DOHH2 (cell line): ENCODE results near the gene FOXP2.

Source experiments
- H3F3A ChIP-seq: fragments of 200-600 bp; sonication (generic), shearing (Covaris generic); 2 replicates; pipeline ENCODE4 v1.6.0; 2016; ENCODE audit warnings: antibody characterized with exemption, mild to moderate bottlenecking; ENCODE audit not compliant: control insufficient read depth, insufficient read depth
- H3K27ac ChIP-seq: fragments of 200-600 bp; sonication (generic); 2 replicates; pipeline ENCODE4 v1.5.1; 2014; ENCODE audit warnings: low read depth, mild to moderate bottlenecking, low read length, moderate library complexity
- H3K27me3 ChIP-seq: fragments of 200-600 bp; sonication (generic); 2 replicates; pipeline ENCODE4 v1.6.1; 2014; ENCODE audit warnings: mild to moderate bottlenecking, low read length, mixed read lengths; ENCODE audit not compliant: control insufficient read depth
- H3K36me3 ChIP-seq: fragments of 200-600 bp; sonication (generic); 2 replicates; pipeline ENCODE4 v1.6.1; 2014; ENCODE audit warnings: mild to moderate bottlenecking, low read length, moderate library complexity, mixed read lengths; ENCODE audit not compliant: control insufficient read depth
- H3K4me1 ChIP-seq: fragments of 200-600 bp; sonication (generic); 2 replicates; pipeline ENCODE4 v1.6.1; 2014; ENCODE audit warnings: mild to moderate bottlenecking, low read length, mixed read lengths; ENCODE audit not compliant: control insufficient read depth
- H3K4me2 ChIP-seq: fragments of 200-600 bp; sonication (generic); 2 replicates; pipeline ENCODE4 v1.6.0; 2014; ENCODE audit warnings: mild to moderate bottlenecking, low read length, moderate library complexity
- H3K4me3 ChIP-seq: fragments of 200-600 bp; sonication (generic); 2 replicates; pipeline ENCODE4 v1.5.1; 2014; ENCODE audit warnings: mild to moderate bottlenecking, low read length, mixed read lengths
- H3K79me2 ChIP-seq: fragments of 200-600 bp; sonication (generic); 2 replicates; pipeline ENCODE4 v1.6.1; 2014; ENCODE audit warnings: mild to moderate bottlenecking, low read length, mixed read lengths; ENCODE audit not compliant: control insufficient read depth
- H3K9me2 ChIP-seq: fragments of 200-600 bp; sonication (generic); replicated peaks from 2 replicates; pipeline ENCODE4 v1.6.1; 2014; ENCODE audit warnings: mild to moderate bottlenecking, low read length, mixed read lengths; ENCODE audit not compliant: control insufficient read depth
- H3K9me3 ChIP-seq: fragments of 200-600 bp; sonication (generic); 2 replicates; pipeline ENCODE4 v1.6.1; 2014; ENCODE audit warnings: antibody characterized with exemption, low read length, mixed read lengths; ENCODE audit not compliant: control insufficient read depth, insufficient read depth
- H4K20me1 ChIP-seq: fragments of 200-600 bp; sonication (generic); 2 replicates; pipeline ENCODE4 v1.6.0; 2014; ENCODE audit warnings: low read depth, mild to moderate bottlenecking, antibody characterized with exemption, low read length, moderate library complexity; ENCODE audit not compliant: control insufficient read depth, insufficient read depth
- CTCF ChIP-seq: fragments of 200-600 bp; sonication (generic); IDR thresholded peaks from one replicate; pipeline ENCODE4 v1.5.1; 2014; ENCODE audit warnings: antibody characterized with exemption, mild to moderate bottlenecking, low read depth, low read length; ENCODE audit not compliant: poor library complexity, severe bottlenecking
- EZH2phosphoT487 ChIP-seq: fragments of 200-600 bp; sonication (generic); IDR thresholded peaks from 2 replicates; pipeline ENCODE4 v1.6.1; 2017; ENCODE audit warnings: borderline replicate concordance, mild to moderate bottlenecking, antibody characterized with exemption, low read length, moderate library complexity, mixed read lengths

FOXP2 gene

DNA sequence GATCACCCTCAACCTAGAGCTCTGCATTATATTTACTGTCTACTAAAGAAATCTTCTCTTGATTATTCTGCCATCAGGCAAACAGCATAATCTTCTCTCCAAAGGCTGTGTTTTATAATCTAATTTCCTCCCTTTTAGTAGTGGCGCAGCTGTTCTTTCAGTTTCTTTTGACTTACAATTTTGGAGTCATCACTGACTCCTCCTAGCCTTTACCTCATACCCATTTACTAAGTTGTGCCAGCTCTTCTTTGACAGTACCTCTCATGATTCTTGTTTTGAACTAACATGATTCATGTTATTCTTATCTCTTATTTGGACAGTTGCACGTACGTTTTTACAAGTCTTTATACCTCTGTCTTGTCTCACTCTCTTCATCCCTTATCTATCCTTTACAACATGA is 113.0 kb downstream of the FOXP2 start:
- Histone ChIP-seq H3K27me3 (no peaks in the 10 kb centered on the region), H3K9me2 (no peaks in the 10 kb centered on the region), H3K36me3 (no peaks in the 10 kb centered on the region), H3K9me3 (no peaks in the 10 kb centered on the region), H3F3A (no peaks in the 10 kb centered on the region), H3K4me1 (no peaks in the 10 kb centered on the region), H4K20me1 (no peaks in the 10 kb centered on the region), H3K4me2 (no peak overlapping the region), H3K4me3 (no peak overlapping the region), H3K79me2 (no peaks in the 10 kb centered on the region), H3K27ac (no peak overlapping the region)
- TF ChIP-seq CTCF (no peak), EZH2phosphoT487 (no peak)

- Histone ChIP-seq H4K20me1 (no peaks in the 10 kb centered on the region), H3K4me3 (no peak overlapping the region), H3K79me2 (no peaks in the 10 kb centered on the region), H3K36me3 (no peaks in the 10 kb centered on the region), H3F3A (no peaks in the 10 kb centered on the region), H3K9me2 (no peaks in the 10 kb centered on the region), H3K27ac (no peak overlapping the region), H3K4me1 (no peaks in the 10 kb centered on the region), H3K9me3 (no peaks in the 10 kb centered on the region), H3K4me2 (no peak overlapping the region), H3K27me3 (no peaks in the 10 kb centered on the region)
- no peak for TF ChIP-seq EZH2phosphoT487
- no peak for TF ChIP-seq CTCF
Observed at GRCh38 chr7:114530057-114530611, 115.5 kb downstream of the FOXP2 start.

GRCh38 chr7:114531326-114531725 is 116.7 kb downstream of the FOXP2 start:
- H3K4me3 ChIP-seq, result no peak overlapping the region
- no peaks in the 10 kb centered on the region for H3K4me1 ChIP-seq
- no peaks in the 10 kb centered on the region for H3K36me3 ChIP-seq
- TF ChIP-seq CTCF, result no peak
- TF ChIP-seq EZH2phosphoT487, result no peak
- no peak overlapping the region for H3K27ac ChIP-seq
- no peaks in the 10 kb centered on the region for H4K20me1 ChIP-seq
- no peaks in the 10 kb centered on the region for H3F3A ChIP-seq
- no peaks in the 10 kb centered on the region for H3K9me3 ChIP-seq
- no peaks in the 10 kb centered on the region for H3K27me3 ChIP-seq
- no peaks in the 10 kb centered on the region for H3K9me2 ChIP-seq
- no peaks in the 10 kb centered on the region for H3K79me2 ChIP-seq
- no peak overlapping the region for H3K4me2 ChIP-seq
